SK-N-MC (cell line): Measurements from ENCODE around the gene TMIGD2.

Experiments used
- FOXP2 ChIP-seq: optimal IDR thresholded peaks from 2 replicates; pipeline ENCODE3; 2011; ENCODE audit warnings: mild to moderate bottlenecking, moderate library complexity; ENCODE audit not compliant: insufficient read depth; ENCODE audit errors: extremely low read length, control extremely low read depth
- POLR2AphosphoS5 ChIP-seq: IDR thresholded peaks from 2 replicates; pipeline ENCODE4 v1.6.1; 2012; ENCODE audit warnings: mild to moderate bottlenecking, low read depth, low read length, borderline replicate concordance

GRCh38 chr19:4322942-4323665, 20.9 kb upstream of the TMIGD2 start:
- no peak for TF ChIP-seq POLR2AphosphoS5
- TF ChIP-seq FOXP2: no peak
